ENCODE data around the gene KLF7.

- TF ChIP-seq CTCF (IDR thresholded peaks at IDR 0.05) (no peak), ZFX (IDR thresholded peaks at IDR 0.05; ENCODE audit: borderline replicate concordance) (no peak)
These were observed 5.6 kb downstream of the KLF7 start for GRCh38 chr2:207160115-207160514.

Data from 22Rv1 (cell line).